Measurements from ENCODE around the gene HES3.
"Not testable (repeated sequence)": the region's sequence is repeated elsewhere in the genome, so short reads cannot be mapped to it uniquely, and the experiment has no call there.

The HES3 gene

GRCh38 chr1:6219641-6220040, 24.3 kb upstream of the HES3 start:
- not testable (repeated sequence) for DNase-seq

- no peak for DNase-seq
Measured at GRCh38 chr1:6220236-6220635, 23.7 kb upstream of the HES3 start.

GRCh38 chr1:6221210-6221784, 22.7 kb upstream of the HES3 start:
- no peak for DNase-seq

- no peak for DNase-seq
Measured at GRCh38 chr1:6222636-6223035, 21.3 kb upstream of the HES3 start.

GRCh38 chr1:6223617-6224016, 20.4 kb upstream of the HES3 start:
- no peak for DNase-seq

- no peak for DNase-seq
Measured at GRCh38 chr1:6224718-6225117, 19.3 kb upstream of the HES3 start.

GRCh38 chr1:6225651-6226050, 18.3 kb upstream of the HES3 start:
- DNase-seq = no peak

GRCh38 chr1:6233376-6233775, 10.6 kb upstream of the HES3 start:
- no peak for DNase-seq

GRCh38 chr1:6234502-6235295, 9.3 kb upstream of the HES3 start:
- DNase-seq = no peak

- DNase-seq = no peak
Measured at GRCh38 chr1:6235296-6235677, 8.7 kb upstream of the HES3 start.

- no peak for DNase-seq
Measured at GRCh38 chr1:6237093-6237492, 6.9 kb upstream of the HES3 start.

- DNase-seq = no peak
Measured at GRCh38 chr1:6239213-6239752, 4.7 kb upstream of the HES3 start.

- DNase-seq = no peak
Measured at GRCh38 chr1:6239950-6240768, 3.8 kb upstream of the HES3 start.

GRCh38 chr1:6241107-6241886, 2.7 kb upstream of the HES3 start:
- DNase-seq = no peak

- no peak for DNase-seq
Measured at GRCh38 chr1:6241887-6242740, 1.9 kb upstream of the HES3 start.

GRCh38 chr1:6243053-6243834, 735 bp upstream of the HES3 start:
- no peak for DNase-seq

GRCh38 chr1:6244401-6245049, 546 bp downstream of the HES3 start:
- no peak for DNase-seq

GRCh38 chr1:6245086-6245868, 1.3 kb downstream of the HES3 start:
- DNase-seq = peak; percentile 92

- peak; percentile 77 for DNase-seq
Measured at GRCh38 chr1:6245869-6246496, 2.0 kb downstream of the HES3 start.

Data from activated effector memory CD4-positive, alpha-beta T cell treated with anti-CD3 and anti-CD28 coated beads, Interleukin-2, amount 50 U/mL, for 16 hours (primary cell).